ENCODE data around the gene NOX1. TPM values are rescaled to one million over a fixed set of nuclear protein-coding genes. Genes with fewer than 3 reads are reported as not detected.
"Not testable (repeated sequence)": the region's sequence is repeated elsewhere in the genome, so short reads cannot be mapped to it uniquely, and the experiment has no call there.

Gene NOX1
- polyA plus RNA-seq, 1 of the 3 experiments (the other 2 are of a cell fraction) = not detected

DNA sequence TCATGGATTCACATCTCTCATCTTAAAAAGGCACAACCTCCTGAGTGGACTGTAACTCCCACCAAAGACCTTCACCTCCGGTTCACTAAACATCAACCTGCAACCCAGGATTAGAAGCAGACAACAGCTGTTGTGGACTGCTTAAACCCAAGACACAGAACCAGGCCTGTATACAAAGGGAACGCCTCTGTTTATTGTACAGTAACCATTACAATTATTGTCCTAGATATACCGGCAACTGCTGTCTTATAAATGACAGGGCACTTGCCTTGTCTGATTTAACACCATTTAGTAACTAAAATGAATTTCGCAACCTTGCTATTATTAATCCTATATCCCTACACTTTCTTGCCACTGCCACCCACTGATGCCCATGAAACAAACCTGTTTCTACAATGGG lies 76.8 kb downstream of the NOX1 start:
- WGBS (ENCODE audit: low lambda C conversion rate) = 38% methylated on average over 4 of the region's 4 CpGs
- ChIA-PET POLR2A (no interaction called here), CTCF (no interaction called here)
- H3F3A ChIP-seq (replicated peaks; ENCODE audit: insufficient read depth) = no peaks in the 10 kb centered on the region
- no peak for DNase-seq
- no peak overlapping the region for H3K4me2 ChIP-seq
- H3K79me2 ChIP-seq (ENCODE audit: insufficient read depth) = no peaks in the 10 kb centered on the region
- H3K27me3 ChIP-seq (ENCODE audit: insufficient read depth) = peaks cover 18% of the 10 kb centered on the region; the same call in 1 of the 2 replicates
- no peak overlapping the region for H3K27ac ChIP-seq (ENCODE audit: low read depth in 2 of 2, low read length in 1 of 2)
- no peaks in the 10 kb centered on the region for H3K4me1 ChIP-seq (ENCODE audit: control insufficient read depth in 1 of 2, insufficient read depth in 2 of 2, low read depth in 1 of 2, low read length in 1 of 2)
- H3K36me3 ChIP-seq (replicated peaks in 1 of 2; ENCODE audit: control insufficient read depth in 1 of 2, insufficient read depth in 2 of 2, low read length in 1 of 2) = no peaks in the 10 kb centered on the region
- no peak overlapping the region for H3K4me3 ChIP-seq (ENCODE audit: low read depth in 2 of 2, low read length in 1 of 2)
- H4K20me1 ChIP-seq (ENCODE audit: insufficient read depth) = no peaks in the 10 kb centered on the region
- H2AFZ ChIP-seq (ENCODE audit: low read depth) = no peak overlapping the region
- H3K9me2 ChIP-seq = no peaks in the 10 kb centered on the region
- no peak overlapping the region for H3K9ac ChIP-seq
- TF ChIP-seq TCF12 (IDR thresholded peaks at IDR 0.05) = no peak
- no peak for TF ChIP-seq SIN3A (IDR thresholded peaks at IDR 0.05; ENCODE audit: borderline replicate concordance, low read depth, low read length)
- no peak for TF ChIP-seq RFX5 (IDR thresholded peaks at IDR 0.05; ENCODE audit: low read length)
- no peak for TF ChIP-seq CHD2 (IDR thresholded peaks at IDR 0.05; ENCODE audit: low read length, partially characterized antibody)
- TF ChIP-seq NRF1 (IDR thresholded peaks at IDR 0.05; ENCODE audit: low read depth, low read length) = no peak
- TF ChIP-seq RXRA (IDR thresholded peaks at IDR 0.05; ENCODE audit: borderline replicate concordance, low read depth) = no peak
- TF ChIP-seq MXI1 (IDR thresholded peaks at IDR 0.05; ENCODE audit: low read depth, low read length) = no peak
- TF ChIP-seq FOSL2 (IDR thresholded peaks at IDR 0.05; ENCODE audit: borderline replicate concordance, low read depth) = no peak
- no peak for TF ChIP-seq SMC3 (IDR thresholded peaks at IDR 0.05; ENCODE audit: low read depth, low read length)
- no peak for TF ChIP-seq ELF1 (IDR thresholded peaks at IDR 0.05)
- no peak for TF ChIP-seq GABPA (IDR thresholded peaks at IDR 0.05; ENCODE audit: low read depth)
- TF ChIP-seq FOXM1 (IDR thresholded peaks at IDR 0.05; ENCODE audit: low read depth) = no peak
- no peak for TF ChIP-seq TAF1 (IDR thresholded peaks at IDR 0.05; ENCODE audit: borderline replicate concordance, low read depth, low read length)
- H3K9me3 ChIP-seq = no peaks in the 10 kb centered on the region

DNA sequence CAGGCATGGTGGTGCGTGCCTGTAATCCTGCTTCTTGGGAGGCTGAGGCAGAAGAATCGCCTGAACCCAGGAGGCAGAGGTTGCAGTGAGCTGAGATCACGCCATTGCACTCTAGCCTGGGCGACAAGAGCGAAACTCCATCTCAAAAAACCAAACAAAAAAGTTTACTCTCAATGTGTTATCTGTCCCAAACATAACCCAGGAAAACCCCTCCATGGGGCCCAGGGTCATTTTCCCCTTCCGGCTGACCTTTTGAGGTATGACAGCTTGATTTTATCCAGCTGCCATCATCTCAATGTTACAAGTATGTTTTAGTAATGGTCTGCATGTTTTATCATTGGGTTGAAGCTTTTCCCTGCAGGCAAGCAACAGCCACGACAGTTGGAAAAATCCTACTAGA lies 77.8 kb downstream of the NOX1 start:
- H3K9me2 ChIP-seq; H3F3A ChIP-seq (replicated peaks; ENCODE audit: insufficient read depth); H2AFZ ChIP-seq (ENCODE audit: low read depth); H4K20me1 ChIP-seq (ENCODE audit: insufficient read depth); H3K36me3 ChIP-seq (replicated peaks in 1 of 2; ENCODE audit: control insufficient read depth in 1 of 2, insufficient read depth in 2 of 2, low read length in 1 of 2); POLR2A ChIA-PET; H3K4me2 ChIP-seq; H3K4me1 ChIP-seq (ENCODE audit: control insufficient read depth in 1 of 2, insufficient read depth in 2 of 2, low read depth in 1 of 2, low read length in 1 of 2); H3K27ac ChIP-seq (ENCODE audit: low read depth in 2 of 2, low read length in 1 of 2); H3K4me3 ChIP-seq (ENCODE audit: low read depth in 2 of 2, low read length in 1 of 2); H3K79me2 ChIP-seq (ENCODE audit: insufficient read depth); H3K9ac ChIP-seq; DNase-seq; H3K9me3 ChIP-seq: not testable (repeated sequence)
- peaks cover 18% of the 10 kb centered on the region; the same call in 1 of the 2 replicates for H3K27me3 ChIP-seq (ENCODE audit: insufficient read depth)
- 32% methylated on average over 7 of the region's 7 CpGs for WGBS (ENCODE audit: low lambda C conversion rate)
- CTCF ChIA-PET = interaction anchor here (0.7 kb wide), 1 partner anchor 74 kb away, joined by 3 read pairs; no protein-coding TSS in a partner anchor

Small RNA genes lying within 50 kb of the gene (small RNA-seq; reads per million reads assigned to genes)
- 0 reads per million in 7 experiments for gene RF00411

Other genes with a start within 250 kb of the NOX1 start
- 20.9 and 21.7 TPM in 2 replicates for gene TSPAN6, start 237.6 kb downstream of the NOX1 start, polyA plus RNA-seq (2012; rRNA removed)
- 14.5 and 18.7 TPM in 2 replicates for gene SRPX2, start 230.2 kb downstream of the NOX1 start, polyA plus RNA-seq (2012; rRNA removed)
- 2.3 and 3.1 TPM in 2 replicates for gene SYTL4, start 142.2 kb downstream of the NOX1 start, polyA plus RNA-seq (2012; rRNA removed)
- gene CSTF2, start 54.0 kb downstream of the NOX1 start, polyA plus RNA-seq (2012; rRNA removed) = 33.1 and 34.2 TPM in 2 replicates
- gene XKRX, start 54.6 kb upstream of the NOX1 start, polyA plus RNA-seq (2012; rRNA removed) = not detected in 2 replicates
- not detected in 2 replicates for gene ARL13A, start 95.3 kb upstream of the NOX1 start, polyA plus RNA-seq (2012; rRNA removed)
- 7.2 and 8.2 TPM in 2 replicates for gene TRMT2B, start 177.8 kb upstream of the NOX1 start, polyA plus RNA-seq (2012; rRNA removed)
- 5.6 and 6.6 TPM in 2 replicates for gene TMEM35A, start 204.5 kb upstream of the NOX1 start, polyA plus RNA-seq (2012; rRNA removed)
- 2.4 and 2.6 TPM in 2 replicates for gene CENPI, start 223.8 kb upstream of the NOX1 start, polyA plus RNA-seq (2012; rRNA removed)